HEK293 (cell line): ENCODE results near the gene IL1RAP.
A peak's percentile ranks its signal among the peaks of the same experiment; 100 is the strongest.

ENCODE experiments used
- CTCF ChIA-PET: fragments of 350-600 bp; formaldehyde crosslinking; extraction: SDS; loops from one replicate; lab custom pipeline; 2021; ENCODE audit warnings: antibody characterized with exemption; lab: Yijun Ruan, JAX
- POLR2A ChIA-PET: fragments of 300-600 bp; formaldehyde crosslinking; extraction: SDS; loops from one replicate; lab custom pipeline; 2020; ENCODE audit warnings: antibody characterized with exemption, inconsistent platforms; lab: Yijun Ruan, JAX
- H3K27ac ChIP-seq: fragments of 200-500 bp; sonication (Bioruptor generic); 2 replicates; pipeline ENCODE4 v1.5.1; 2014; ENCODE audit warnings: low read depth, low read length, control low read depth, inconsistent platforms; ENCODE audit errors: extremely low read depth
- H3K36me3 ChIP-seq, 2 experiments: fragments of 200-500 bp in 1 of 2; sonication (Bioruptor generic) in 1 of 2; 1 replicate in 1 of 2; 2 replicates in 1 of 2; pipeline ENCODE4 v1.5.1; 2014 to 2017; ENCODE audit warnings: inconsistent platforms in 2 of 2, low read length in 2 of 2; ENCODE audit not compliant: control insufficient read depth in 2 of 2, insufficient read depth in 1 of 2
- H3K4me1 ChIP-seq: fragments of 200-500 bp; sonication (Bioruptor generic); 2 replicates; pipeline ENCODE4 v1.5.1; 2014; ENCODE audit warnings: mild to moderate bottlenecking, low read length, inconsistent platforms; ENCODE audit not compliant: control insufficient read depth, insufficient read depth
- H3K4me3 ChIP-seq: 2 replicates; pipeline ENCODE4 v1.5.1; 2011; ENCODE audit warnings: low read depth, mild to moderate bottlenecking, control low read depth, low read length, moderate library complexity
- H3K9me3 ChIP-seq: fragments of 200-500 bp; sonication (Bioruptor generic); 2 replicates; pipeline ENCODE4 v1.5.1; 2014; ENCODE audit warnings: low read depth, low read length, inconsistent platforms; ENCODE audit not compliant: control insufficient read depth, insufficient read depth
- GLI4 ChIP-seq: fragments of 450-650 bp; formaldehyde crosslinking; IDR thresholded peaks from 2 replicates; pipeline ENCODE4 v1.5.1; 2016; ENCODE audit warnings: missing biosample characterization, missing genetic modification characterization
- HOXD13 ChIP-seq: sonication (generic); formaldehyde crosslinking; IDR thresholded peaks from 2 replicates; pipeline ENCODE4 v1.8.0; 2022; ENCODE audit warnings: missing genetic modification reagents, borderline replicate concordance
- OSR2 ChIP-seq: fragments of 450-650 bp; formaldehyde crosslinking; IDR thresholded peaks from 2 replicates; pipeline ENCODE4 v1.5.1; 2016; ENCODE audit warnings: missing biosample characterization, missing genetic modification characterization
- ZNF221 ChIP-seq: fragments of 450-650 bp; formaldehyde crosslinking; IDR thresholded peaks from 2 replicates; pipeline ENCODE4 v1.5.1; 2017; ENCODE audit warnings: missing biosample characterization, missing genetic modification characterization, borderline replicate concordance
- ZNF248 ChIP-seq: fragments of 450-650 bp; formaldehyde crosslinking; IDR thresholded peaks from 2 replicates; pipeline ENCODE4 v1.5.1; 2017; ENCODE audit warnings: missing biosample characterization, missing genetic modification characterization
- ZNF292 ChIP-seq: fragments of 450-650 bp; formaldehyde crosslinking; IDR thresholded peaks from 2 replicates; pipeline ENCODE4 v1.5.1; 2016; ENCODE audit warnings: low read depth, missing biosample characterization, missing genetic modification characterization, borderline replicate concordance
- ZNF366 ChIP-seq: fragments of 450-650 bp; formaldehyde crosslinking; conservative IDR thresholded peaks from 2 replicates; pipeline ENCODE4 v1.5.1; 2016; ENCODE audit warnings: missing biosample characterization, missing genetic modification characterization
- ZNF768 ChIP-seq: fragments of 450-650 bp; formaldehyde crosslinking; IDR thresholded peaks from 2 replicates; pipeline ENCODE4 v1.5.1; 2018; ENCODE audit warnings: missing biosample characterization, mild to moderate bottlenecking, missing genetic modification characterization
- TF ChIP-seq, protein P1 (sequence below): fragments of 450-650 bp; formaldehyde crosslinking; IDR thresholded peaks from 2 replicates; pipeline ENCODE4 v1.5.1; 2016; ENCODE audit warnings: missing biosample characterization, missing genetic modification characterization
- TF ChIP-seq, protein P2 (sequence below): fragments of 450-650 bp; formaldehyde crosslinking; IDR thresholded peaks from 2 replicates; pipeline ENCODE4 v1.5.1; 2016; ENCODE audit warnings: missing biosample characterization, missing genetic modification characterization
- TF ChIP-seq, protein P3 (sequence below): fragments of 450-650 bp; formaldehyde crosslinking; IDR thresholded peaks from 2 replicates; pipeline ENCODE4 v1.5.1; 2017; ENCODE audit warnings: missing biosample characterization, missing genetic modification characterization
- TF ChIP-seq, protein P4 (sequence below): fragments of 450-650 bp; formaldehyde crosslinking; IDR thresholded peaks from 2 replicates; pipeline ENCODE4 v1.5.1; 2016; ENCODE audit warnings: missing biosample characterization, missing genetic modification characterization
- TF ChIP-seq, protein P5 (sequence below): fragments of 450-650 bp; IDR thresholded peaks from 2 replicates; pipeline ENCODE4 v1.5.1; 2018; ENCODE audit warnings: missing biosample characterization, missing genetic modification characterization

Gene IL1RAP

DNA sequence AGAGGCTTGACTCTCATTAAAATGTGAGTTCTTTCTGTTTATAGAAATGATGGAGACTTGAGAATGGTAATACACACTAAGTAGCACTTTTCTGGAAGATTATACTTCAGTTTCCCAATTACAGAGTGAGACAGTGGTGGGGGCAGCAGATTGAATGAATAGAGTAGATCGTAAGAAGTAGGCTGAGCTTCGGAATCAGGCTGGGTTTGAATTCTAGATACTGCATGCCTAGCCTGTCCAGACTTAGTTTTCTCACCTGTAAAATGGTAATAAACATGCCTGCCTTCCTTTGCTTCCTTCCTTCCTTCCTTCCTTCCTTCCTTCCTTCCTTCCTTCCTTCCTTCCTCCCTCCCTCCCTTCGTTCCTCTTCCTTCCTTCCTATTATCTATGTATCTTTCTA is 8.1 kb downstream of the IL1RAP start:
- POLR2A ChIA-PET, result no interaction called here
- Histone ChIP-seq H3K36me3 (no peaks in the 10 kb centered on the region), H3K27ac (no peak overlapping the region), H3K9me3 (no peaks in the 10 kb centered on the region), H3K4me1 (no peaks in the 10 kb centered on the region)
- TF ChIP-seq ZNF248 (tag by site-specific recombination) (no peak), GLI4 (tag by site-specific recombination) (no peak), ZNF366 (tag by site-specific recombination) (peak; percentile 65), ZNF221 (no peak)
- TF ChIP-seq, protein P1, sequence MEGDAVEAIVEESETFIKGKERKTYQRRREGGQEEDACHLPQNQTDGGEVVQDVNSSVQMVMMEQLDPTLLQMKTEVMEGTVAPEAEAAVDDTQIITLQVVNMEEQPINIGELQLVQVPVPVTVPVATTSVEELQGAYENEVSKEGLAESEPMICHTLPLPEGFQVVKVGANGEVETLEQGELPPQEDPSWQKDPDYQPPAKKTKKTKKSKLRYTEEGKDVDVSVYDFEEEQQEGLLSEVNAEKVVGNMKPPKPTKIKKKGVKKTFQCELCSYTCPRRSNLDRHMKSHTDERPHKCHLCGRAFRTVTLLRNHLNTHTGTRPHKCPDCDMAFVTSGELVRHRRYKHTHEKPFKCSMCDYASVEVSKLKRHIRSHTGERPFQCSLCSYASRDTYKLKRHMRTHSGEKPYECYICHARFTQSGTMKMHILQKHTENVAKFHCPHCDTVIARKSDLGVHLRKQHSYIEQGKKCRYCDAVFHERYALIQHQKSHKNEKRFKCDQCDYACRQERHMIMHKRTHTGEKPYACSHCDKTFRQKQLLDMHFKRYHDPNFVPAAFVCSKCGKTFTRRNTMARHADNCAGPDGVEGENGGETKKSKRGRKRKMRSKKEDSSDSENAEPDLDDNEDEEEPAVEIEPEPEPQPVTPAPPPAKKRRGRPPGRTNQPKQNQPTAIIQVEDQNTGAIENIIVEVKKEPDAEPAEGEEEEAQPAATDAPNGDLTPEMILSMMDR (tag by site-specific recombination), result no peak
- TF ChIP-seq, all 188 proteins: peak for 1
- H3K4me3 ChIP-seq, result no peak overlapping the region
- CTCF ChIA-PET, result interaction anchor here (0.6 kb wide), 1 partner anchor 103 kb away, joined by 3 read pairs; no protein-coding TSS in a partner anchor

DNA sequence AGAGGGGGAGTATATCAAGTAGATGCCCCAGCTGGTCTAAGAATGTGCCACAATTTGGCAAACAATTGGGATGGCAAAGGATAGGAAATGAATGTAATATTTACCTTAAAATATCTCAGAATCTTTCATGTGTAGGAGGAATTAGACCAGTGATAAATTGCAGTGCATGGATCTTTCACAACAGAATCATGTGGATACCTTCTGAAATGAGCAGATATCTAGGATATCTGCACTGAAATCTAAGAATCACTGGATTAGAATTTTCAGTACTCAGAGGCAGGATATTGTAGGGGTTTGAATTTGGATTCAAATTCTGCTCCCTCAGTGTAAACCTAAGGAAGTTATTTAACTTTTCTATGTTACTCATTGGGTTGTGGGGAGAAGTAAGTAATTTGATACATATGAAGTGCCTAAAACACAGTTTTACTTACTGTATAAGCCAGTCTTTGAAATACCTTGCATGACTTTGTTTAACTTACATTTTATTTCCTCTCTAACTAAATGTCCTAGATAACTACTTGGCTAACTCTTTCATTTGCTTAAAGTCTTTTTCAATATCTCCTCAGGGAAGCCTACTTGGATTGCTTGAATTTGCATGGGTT is 8.8 kb downstream of the IL1RAP start:
- no peak overlapping the region for H3K27ac ChIP-seq
- H3K9me3 ChIP-seq, result no peaks in the 10 kb centered on the region
- TF ChIP-seq, protein P2, sequence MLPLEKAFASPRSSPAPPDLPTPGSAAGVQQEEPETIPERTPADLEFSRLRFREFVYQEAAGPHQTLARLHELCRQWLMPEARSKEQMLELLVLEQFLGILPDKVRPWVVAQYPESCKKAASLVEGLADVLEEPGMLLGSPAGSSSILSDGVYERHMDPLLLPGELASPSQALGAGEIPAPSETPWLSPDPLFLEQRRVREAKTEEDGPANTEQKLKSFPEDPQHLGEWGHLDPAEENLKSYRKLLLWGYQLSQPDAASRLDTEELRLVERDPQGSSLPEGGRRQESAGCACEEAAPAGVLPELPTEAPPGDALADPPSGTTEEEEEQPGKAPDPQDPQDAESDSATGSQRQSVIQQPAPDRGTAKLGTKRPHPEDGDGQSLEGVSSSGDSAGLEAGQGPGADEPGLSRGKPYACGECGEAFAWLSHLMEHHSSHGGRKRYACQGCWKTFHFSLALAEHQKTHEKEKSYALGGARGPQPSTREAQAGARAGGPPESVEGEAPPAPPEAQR (tag by site-specific recombination), result no peak
- TF ChIP-seq, protein P3, sequence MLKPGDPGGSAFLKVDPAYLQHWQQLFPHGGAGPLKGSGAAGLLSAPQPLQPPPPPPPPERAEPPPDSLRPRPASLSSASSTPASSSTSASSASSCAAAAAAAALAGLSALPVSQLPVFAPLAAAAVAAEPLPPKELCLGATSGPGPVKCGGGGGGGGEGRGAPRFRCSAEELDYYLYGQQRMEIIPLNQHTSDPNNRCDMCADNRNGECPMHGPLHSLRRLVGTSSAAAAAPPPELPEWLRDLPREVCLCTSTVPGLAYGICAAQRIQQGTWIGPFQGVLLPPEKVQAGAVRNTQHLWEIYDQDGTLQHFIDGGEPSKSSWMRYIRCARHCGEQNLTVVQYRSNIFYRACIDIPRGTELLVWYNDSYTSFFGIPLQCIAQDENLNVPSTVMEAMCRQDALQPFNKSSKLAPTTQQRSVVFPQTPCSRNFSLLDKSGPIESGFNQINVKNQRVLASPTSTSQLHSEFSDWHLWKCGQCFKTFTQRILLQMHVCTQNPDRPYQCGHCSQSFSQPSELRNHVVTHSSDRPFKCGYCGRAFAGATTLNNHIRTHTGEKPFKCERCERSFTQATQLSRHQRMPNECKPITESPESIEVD (tag by site-specific recombination), result peak; percentile 84
- no peaks in the 10 kb centered on the region for H3K36me3 ChIP-seq
- ChIA-PET CTCF (interaction anchor here (0.6 to 0.9 kb wide), 2 partner anchors 131 to 178 kb away, joined by 4 to 5 read pairs; no protein-coding TSS in a partner anchor), POLR2A (no interaction called here)
- H3K4me1 ChIP-seq, result 0 out of 2 replicates have a peak, but pooled peaks cover 2% of the 10 kb centered on the region
- no peak overlapping the region for H3K4me3 ChIP-seq

DNA sequence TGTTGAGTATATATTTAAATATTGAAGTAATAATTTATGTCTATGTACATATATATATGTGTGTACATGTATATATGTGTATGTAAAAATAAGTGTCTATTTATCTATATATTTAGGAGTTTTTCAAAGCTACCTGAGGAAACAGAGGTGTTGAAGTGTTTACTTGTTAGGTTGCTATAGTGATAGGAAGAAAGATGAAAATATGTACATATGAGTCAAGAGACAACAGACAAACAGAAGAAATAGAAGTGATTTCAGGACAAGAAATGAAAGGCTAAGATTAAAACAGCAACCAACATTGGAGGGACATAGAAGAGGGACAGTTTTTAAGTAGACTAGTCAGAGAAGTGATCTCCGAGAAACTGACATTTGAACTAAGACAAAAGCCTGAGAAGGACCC is 11.1 kb downstream of the IL1RAP start:
- TF ChIP-seq ZNF768 (tag by site-specific recombination) (no peak), ZNF292 (no peak), HOXD13 (CRISPR knock-in tag) (no peak), OSR2 (tag by site-specific recombination) (no peak)
- TF ChIP-seq, protein P4, sequence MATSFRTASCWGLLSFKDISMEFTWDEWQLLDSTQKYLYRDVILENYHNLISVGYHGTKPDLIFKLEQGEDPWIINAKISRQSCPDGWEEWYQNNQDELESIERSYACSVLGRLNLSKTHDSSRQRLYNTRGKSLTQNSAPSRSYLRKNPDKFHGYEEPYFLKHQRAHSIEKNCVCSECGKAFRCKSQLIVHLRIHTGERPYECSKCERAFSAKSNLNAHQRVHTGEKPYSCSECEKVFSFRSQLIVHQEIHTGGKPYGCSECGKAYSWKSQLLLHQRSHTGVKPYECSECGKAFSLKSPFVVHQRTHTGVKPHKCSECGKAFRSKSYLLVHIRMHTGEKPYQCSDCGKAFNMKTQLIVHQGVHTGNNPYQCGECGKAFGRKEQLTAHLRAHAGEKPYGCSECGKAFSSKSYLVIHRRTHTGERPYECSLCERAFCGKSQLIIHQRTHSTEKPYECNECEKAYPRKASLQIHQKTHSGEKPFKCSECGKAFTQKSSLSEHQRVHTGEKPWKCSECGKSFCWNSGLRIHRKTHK, result no peak
- TF ChIP-seq, protein P5, sequence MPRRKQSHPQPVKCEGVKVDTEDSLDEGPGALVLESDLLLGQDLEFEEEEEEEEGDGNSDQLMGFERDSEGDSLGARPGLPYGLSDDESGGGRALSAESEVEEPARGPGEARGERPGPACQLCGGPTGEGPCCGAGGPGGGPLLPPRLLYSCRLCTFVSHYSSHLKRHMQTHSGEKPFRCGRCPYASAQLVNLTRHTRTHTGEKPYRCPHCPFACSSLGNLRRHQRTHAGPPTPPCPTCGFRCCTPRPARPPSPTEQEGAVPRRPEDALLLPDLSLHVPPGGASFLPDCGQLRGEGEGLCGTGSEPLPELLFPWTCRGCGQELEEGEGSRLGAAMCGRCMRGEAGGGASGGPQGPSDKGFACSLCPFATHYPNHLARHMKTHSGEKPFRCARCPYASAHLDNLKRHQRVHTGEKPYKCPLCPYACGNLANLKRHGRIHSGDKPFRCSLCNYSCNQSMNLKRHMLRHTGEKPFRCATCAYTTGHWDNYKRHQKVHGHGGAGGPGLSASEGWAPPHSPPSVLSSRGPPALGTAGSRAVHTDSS (tag by site-specific recombination), result no peak
- H3K27ac ChIP-seq, result no peak overlapping the region
- H3K9me3 ChIP-seq, result no peaks in the 10 kb centered on the region
- ChIA-PET POLR2A (no interaction called here), CTCF (no interaction called here)
- no peaks in the 10 kb centered on the region for H3K36me3 ChIP-seq
- H3K4me1 ChIP-seq, result 0 out of 2 replicates have a peak, but pooled peaks cover 2% of the 10 kb centered on the region
- H3K4me3 ChIP-seq, result no peak overlapping the region
